ENCODE measurements around the gene MMP24. TPM values are rescaled to one million over a fixed set of nuclear protein-coding genes. Genes with fewer than 3 reads are reported as not detected.

Gene MMP24
- total and polyA plus RNA-seq, 2 of the 13 experiments (the other 11 are each of a cell fraction or from before 2014, with no cell fraction given), result 0.29 to 0.35 TPM

DNA sequence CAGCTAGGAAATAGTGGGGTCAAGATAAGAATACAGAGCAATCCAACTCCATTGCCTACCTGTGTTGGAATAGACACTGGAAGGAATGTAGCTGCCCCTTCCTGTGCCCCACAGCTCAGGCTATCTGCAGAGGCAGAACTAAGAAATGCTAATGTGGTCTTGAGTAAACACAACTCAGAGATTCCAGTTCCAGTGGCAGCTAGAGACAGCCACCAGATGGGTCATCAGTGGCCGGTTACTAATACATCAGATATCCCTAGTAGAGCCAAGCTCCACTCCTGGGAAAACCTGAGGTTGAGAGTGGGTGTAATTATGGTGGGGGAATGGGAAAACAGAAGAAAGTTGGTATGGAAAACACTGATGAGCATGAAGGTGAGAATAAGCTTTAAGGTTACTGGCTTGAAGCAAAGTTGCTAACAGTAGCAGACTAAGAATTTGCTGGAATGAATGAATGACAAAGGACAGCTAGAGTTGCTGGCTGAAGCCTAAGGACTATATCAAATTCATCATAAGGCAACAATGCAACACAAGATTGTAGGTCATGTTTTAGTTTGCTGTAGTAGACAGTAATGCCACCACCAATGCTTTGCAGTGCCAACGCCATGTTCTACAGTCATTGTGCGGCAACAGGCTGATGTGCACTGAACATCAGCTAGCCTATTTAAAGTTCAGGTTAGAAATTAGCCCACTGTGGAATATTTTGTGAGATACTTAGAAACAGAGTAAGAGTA, 94.1 kb downstream of the MMP24 start (continued):
- no peak for TF ChIP-seq SOX13 (IDR thresholded peaks at IDR 0.05)
- peak in 1 of 2 experiments; percentile 45; a peak in 1 of 4 replicates for TF ChIP-seq SOX13 (CRISPR knock-in tag; conservative IDR thresholded peaks at IDR 0.05 in 1 of 2, IDR thresholded peaks at IDR 0.05 in 1 of 2)
- TF ChIP-seq, protein P1, sequence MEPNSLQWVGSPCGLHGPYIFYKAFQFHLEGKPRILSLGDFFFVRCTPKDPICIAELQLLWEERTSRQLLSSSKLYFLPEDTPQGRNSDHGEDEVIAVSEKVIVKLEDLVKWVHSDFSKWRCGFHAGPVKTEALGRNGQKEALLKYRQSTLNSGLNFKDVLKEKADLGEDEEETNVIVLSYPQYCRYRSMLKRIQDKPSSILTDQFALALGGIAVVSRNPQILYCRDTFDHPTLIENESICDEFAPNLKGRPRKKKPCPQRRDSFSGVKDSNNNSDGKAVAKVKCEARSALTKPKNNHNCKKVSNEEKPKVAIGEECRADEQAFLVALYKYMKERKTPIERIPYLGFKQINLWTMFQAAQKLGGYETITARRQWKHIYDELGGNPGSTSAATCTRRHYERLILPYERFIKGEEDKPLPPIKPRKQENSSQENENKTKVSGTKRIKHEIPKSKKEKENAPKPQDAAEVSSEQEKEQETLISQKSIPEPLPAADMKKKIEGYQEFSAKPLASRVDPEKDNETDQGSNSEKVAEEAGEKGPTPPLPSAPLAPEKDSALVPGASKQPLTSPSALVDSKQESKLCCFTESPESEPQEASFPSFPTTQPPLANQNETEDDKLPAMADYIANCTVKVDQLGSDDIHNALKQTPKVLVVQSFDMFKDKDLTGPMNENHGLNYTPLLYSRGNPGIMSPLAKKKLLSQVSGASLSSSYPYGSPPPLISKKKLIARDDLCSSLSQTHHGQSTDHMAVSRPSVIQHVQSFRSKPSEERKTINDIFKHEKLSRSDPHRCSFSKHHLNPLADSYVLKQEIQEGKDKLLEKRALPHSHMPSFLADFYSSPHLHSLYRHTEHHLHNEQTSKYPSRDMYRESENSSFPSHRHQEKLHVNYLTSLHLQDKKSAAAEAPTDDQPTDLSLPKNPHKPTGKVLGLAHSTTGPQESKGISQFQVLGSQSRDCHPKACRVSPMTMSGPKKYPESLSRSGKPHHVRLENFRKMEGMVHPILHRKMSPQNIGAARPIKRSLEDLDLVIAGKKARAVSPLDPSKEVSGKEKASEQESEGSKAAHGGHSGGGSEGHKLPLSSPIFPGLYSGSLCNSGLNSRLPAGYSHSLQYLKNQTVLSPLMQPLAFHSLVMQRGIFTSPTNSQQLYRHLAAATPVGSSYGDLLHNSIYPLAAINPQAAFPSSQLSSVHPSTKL (CRISPR knock-in tag; IDR thresholded peaks at IDR 0.05), result peak; percentile 81
- TF ChIP-seq TEAD3 (CRISPR knock-in tag; optimal IDR thresholded peaks at IDR 0.05; ENCODE audit: borderline replicate concordance), result peak; percentile 77
- no peak for TF ChIP-seq MBNL3 (CRISPR knock-in tag; conservative IDR thresholded peaks at IDR 0.05)
- 0 out of 2 replicates have a peak, but pooled peaks have one; percentile 43 for TF ChIP-seq THAP11 (CRISPR knock-in tag; IDR thresholded peaks at IDR 0.05)
- peak; percentile 73 for TF ChIP-seq FOSL2 (CRISPR knock-in tag; IDR thresholded peaks at IDR 0.05)
- TF ChIP-seq POLR2AphosphoS5 (IDR thresholded peaks at IDR 0.05; ENCODE audit: low read depth, low read length), result no peak
- TF ChIP-seq, protein P2, sequence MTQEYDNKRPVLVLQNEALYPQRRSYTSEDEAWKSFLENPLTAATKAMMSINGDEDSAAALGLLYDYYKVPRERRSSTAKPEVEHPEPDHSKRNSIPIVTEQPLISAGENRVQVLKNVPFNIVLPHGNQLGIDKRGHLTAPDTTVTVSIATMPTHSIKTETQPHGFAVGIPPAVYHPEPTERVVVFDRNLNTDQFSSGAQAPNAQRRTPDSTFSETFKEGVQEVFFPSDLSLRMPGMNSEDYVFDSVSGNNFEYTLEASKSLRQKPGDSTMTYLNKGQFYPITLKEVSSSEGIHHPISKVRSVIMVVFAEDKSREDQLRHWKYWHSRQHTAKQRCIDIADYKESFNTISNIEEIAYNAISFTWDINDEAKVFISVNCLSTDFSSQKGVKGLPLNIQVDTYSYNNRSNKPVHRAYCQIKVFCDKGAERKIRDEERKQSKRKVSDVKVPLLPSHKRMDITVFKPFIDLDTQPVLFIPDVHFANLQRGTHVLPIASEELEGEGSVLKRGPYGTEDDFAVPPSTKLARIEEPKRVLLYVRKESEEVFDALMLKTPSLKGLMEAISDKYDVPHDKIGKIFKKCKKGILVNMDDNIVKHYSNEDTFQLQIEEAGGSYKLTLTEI (CRISPR knock-in tag; conservative IDR thresholded peaks at IDR 0.05), result no peak
- peak; percentile 79 for TF ChIP-seq ZNF644 (CRISPR knock-in tag; IDR thresholded peaks at IDR 0.05; ENCODE audit: low read depth)
- TF ChIP-seq DNMT3B (CRISPR knock-in tag; conservative IDR thresholded peaks at IDR 0.05), result peak; percentile 36; the same call in 1 of the 2 replicates
- TF ChIP-seq HMG20A (CRISPR knock-in tag; IDR thresholded peaks at IDR 0.05; ENCODE audit: borderline replicate concordance), result peak; percentile 73; the same call in 1 of the 2 replicates
- TF ChIP-seq ZNF780A (CRISPR knock-in tag; IDR thresholded peaks at IDR 0.05), result peak; percentile 49; the same call in 1 of the 2 replicates
- TF ChIP-seq, protein P3, sequence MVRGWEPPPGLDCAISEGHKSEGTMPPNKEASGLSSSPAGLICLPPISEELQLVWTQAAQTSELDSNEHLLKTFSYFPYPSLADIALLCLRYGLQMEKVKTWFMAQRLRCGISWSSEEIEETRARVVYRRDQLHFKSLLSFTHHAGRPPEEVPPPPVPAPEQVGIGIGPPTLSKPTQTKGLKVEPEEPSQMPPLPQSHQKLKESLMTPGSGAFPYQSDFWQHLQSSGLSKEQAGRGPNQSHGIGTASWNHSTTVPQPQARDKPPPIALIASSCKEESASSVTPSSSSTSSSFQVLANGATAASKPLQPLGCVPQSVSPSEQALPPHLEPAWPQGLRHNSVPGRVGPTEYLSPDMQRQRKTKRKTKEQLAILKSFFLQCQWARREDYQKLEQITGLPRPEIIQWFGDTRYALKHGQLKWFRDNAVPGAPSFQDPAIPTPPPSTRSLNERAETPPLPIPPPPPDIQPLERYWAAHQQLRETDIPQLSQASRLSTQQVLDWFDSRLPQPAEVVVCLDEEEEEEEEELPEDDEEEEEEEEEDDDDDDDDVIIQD (CRISPR knock-in tag; IDR thresholded peaks at IDR 0.05; ENCODE audit: low read depth), result 0 out of 2 replicates have a peak, but pooled peaks have one; percentile 34
- TF ChIP-seq KLF6 (CRISPR knock-in tag; IDR thresholded peaks at IDR 0.05), result no peak
- TF ChIP-seq, protein P4, sequence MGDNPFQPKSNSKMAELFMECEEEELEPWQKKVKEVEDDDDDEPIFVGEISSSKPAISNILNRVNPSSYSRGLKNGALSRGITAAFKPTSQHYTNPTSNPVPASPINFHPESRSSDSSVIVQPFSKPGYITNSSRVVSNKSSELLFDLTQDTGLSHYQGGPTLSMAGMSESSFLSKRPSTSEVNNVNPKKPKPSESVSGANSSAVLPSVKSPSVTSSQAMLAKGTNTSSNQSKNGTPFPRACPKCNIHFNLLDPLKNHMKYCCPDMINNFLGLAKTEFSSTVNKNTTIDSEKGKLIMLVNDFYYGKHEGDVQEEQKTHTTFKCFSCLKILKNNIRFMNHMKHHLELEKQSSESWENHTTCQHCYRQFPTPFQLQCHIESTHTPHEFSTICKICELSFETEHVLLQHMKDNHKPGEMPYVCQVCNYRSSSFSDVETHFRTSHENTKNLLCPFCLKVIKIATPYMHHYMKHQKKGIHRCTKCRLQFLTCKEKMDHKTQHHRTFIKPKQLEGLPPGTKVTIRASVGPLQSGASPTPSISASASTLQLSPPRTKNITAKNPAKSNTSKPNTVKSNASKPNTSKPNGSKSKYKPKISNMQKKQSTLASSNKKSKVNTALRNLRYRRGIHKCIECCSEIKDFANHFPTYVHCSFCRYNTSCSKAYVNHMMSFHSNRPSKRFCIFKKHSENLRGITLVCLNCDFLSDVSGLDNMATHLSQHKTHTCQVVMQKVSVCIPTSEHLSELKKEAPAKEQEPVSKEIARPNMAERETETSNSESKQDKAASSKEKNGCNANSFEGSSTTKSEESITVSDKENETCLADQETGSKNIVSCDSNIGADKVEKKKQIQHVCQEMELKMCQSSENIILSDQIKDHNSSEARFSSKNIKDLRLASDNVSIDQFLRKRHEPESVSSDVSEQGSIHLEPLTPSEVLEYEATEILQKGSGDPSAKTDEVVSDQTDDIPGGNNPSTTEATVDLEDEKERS (CRISPR knock-in tag; IDR thresholded peaks at IDR 0.05), result no peak

Measured in HepG2 (cell line).